ENCODE measurements around the gene SETX.

The SETX gene

DNA sequence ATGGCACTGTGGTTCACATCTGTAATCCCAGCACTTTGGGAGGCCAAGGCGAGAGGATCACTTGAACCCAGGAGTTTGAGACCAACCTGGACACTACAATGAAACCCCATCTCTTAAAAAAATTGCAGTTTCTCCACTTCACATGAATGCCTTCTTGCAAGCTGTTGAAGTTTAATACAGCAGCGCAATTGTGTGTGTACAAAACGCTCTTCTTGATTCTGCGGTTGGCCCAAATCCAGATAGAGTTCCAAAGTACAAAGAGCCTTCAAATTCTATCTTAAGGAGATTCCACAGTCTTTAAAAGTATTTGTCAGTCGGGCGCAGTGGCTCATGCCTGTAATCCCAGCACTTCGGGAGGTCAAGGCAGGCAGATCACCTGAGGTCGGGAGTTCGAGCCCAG lies 9.3 kb upstream of the SETX start:
- DNase-seq = no peak

DNA sequence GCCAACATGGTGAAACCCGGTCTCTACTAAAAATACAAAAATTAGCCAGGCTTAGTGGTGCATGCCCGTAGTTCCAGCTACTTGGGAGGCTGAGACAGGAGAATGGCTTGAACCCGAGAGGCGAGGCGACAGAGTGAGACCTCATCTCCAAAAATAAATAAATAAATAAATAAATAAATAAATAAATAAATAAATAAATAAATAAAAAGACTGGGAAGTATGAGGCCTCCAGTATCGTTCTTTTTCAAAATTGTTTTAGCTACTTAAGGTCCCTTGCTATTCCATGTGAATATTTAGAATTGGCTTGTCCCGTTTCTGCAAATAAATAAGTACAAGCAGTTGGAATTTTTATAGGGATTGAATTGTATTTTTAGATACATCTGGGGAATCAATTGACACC lies 3.0 kb upstream of the SETX start:
- DNase-seq = no peak

DNA sequence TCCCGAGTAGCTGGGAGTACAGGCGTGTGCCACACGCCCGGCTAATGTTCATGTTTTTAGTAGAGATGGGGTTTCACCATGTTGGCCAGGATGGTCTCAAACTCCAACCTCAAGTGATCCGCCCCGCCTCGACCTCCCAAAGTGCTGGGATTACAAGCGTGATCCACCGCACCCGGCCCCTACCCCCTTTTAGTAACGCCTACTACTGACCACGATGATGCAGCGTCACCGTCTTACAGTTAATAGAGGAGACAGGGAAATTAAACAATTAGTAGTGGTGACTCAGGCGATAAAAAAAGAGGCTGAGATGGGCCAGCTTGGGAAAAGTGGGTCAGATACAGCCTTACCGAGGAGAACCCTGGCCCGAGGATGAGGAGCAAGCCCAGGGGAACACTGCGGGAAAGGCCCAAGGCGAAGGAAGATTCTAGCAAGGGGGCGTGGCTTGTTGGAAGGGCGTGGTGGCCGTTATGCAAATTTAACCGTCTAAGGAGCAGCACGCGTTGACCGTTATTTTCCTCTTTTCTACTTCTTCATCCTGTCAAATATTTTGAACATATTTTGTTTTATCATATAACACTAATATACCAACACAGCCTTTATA lies 1.6 kb upstream of the SETX start:
- DNase-seq = no peak

GRCh38 chr9:132351404-132352045 lies 3.3 kb downstream of the SETX start:
- no peak for DNase-seq

- no peak for DNase-seq
Observed at GRCh38 chr9:132350861-132351315, 3.9 kb downstream of the SETX start.

DNA sequence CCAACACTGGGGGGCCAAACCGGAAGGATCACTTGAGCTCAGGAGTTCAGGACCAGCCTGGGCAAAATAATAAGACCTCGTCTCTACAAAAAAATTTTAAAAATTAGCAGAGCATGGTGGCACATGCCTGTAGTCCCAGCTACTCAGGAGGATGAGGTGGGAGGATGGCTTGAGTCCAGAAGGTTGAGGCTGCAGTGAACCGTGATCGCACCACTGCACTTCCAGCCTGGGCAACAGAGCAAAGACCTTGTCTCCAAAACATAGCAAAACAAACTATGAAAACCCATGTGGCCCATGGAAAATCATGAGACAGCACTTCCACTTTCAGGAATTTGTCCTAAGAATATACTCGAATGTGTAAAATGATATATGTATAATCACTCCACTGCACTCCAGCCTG lies 6.1 kb downstream of the SETX start:
- no peak for DNase-seq

GRCh38 chr9:132346177-132346576 lies 8.6 kb downstream of the SETX start:
- no peak for DNase-seq

- peak in 29 of 56 donors; percentile 2 to 51 (median 29) for DNase-seq
Observed at GRCh38 chr9:132341177-132341840, 13.5 kb downstream of the SETX start.

DNA sequence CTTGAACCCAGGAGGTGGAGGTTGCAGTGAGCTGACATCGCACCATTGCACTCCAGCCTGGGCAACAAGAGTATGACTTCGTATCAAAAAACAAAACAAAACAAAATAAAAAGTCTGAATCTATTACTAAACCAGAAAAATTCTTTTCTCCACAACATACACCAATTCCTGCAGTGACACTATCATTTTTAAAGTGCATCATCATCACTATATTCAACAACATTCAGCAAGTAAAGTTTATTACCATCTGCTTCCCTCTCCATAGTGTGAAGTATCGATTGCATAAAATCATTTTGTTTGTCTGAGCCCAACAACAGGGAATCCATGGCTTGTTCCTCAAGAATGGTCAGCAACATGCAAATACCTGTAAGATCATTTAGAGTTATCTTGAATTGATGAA lies 20.4 kb downstream of the SETX start:
- DNase-seq = no peak

DNA sequence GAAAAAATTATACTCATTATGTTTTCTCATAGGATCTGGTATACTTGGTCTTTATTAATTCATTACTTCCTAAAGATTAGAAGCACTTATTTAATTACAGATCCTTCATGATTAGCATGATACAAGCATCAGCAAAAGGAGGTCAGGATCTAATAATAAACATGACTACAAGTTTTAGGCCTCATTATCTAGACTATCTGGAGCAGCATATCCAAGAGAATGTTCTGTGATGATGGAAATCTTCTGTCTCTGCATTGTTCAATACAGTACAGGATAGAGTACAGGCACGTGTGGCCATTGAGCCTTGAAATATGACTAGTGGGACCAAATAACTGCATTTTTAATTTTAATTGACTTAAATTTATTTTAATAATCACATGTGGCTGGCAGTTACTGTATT lies 21.2 kb downstream of the SETX start:
- no peak for DNase-seq

GRCh38 chr9:132328580-132328979 lies 26.2 kb downstream of the SETX start:
- DNase-seq = no peak

DNA sequence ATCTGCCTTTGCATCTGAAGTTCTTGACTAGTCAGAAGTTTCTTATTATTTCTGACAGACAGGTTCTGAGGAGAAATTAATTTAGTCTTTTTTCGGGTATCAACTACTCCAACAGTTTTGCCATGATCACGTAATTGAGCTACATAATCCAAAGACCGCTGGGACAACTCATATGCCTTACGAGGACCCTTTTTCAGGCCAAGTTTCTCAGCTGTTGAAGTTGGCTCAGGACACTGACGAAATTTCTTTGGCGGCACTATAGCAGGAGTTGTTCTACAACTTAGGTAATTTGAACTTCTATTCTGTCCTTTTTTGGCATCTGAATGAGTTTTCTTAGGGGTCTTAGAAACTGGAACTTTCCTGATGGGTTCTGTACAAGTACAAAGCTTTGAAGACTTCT lies 27.2 kb downstream of the SETX start:
- DNase-seq = no peak

DNA sequence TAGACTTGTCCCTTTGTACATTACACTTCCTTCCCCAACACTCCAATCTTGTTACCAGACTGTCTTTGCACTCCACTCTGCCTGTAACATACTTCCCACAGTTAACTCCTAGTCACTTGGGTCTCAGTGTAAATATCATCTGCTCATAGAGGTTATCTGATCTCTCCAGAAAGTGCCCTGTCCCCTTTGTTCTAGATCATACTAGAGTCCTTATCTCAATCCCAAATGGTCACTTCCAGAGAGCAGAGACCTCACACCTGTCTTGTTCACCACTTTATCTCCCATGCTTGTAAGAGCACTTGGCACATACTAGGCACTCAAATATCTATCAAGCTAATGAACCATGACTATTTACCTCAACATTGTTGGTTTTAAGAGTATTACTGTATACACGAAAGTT lies 30.4 kb downstream of the SETX start:
- no peak for DNase-seq

GRCh38 chr9:132319421-132320110 lies 35.2 kb downstream of the SETX start:
- no peak for DNase-seq

DNA sequence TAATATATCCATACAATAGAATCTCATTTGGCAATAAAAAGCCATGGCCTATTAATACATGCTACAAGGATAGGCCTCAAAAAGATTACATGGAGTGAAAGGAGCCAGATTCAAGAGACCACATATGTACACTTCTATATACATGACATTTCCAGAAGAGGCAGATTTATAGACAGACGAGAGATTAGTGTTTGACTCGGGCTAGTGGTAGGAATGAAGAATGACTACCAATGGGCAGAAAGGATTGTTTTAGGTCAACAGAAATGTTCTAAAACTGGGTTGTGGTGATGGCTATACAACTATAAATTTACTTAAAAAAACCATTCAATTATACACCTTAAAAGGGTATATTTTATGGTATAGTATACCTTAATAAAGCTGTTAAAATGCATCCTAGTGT lies 41.9 kb downstream of the SETX start:
- no peak for DNase-seq

DNA sequence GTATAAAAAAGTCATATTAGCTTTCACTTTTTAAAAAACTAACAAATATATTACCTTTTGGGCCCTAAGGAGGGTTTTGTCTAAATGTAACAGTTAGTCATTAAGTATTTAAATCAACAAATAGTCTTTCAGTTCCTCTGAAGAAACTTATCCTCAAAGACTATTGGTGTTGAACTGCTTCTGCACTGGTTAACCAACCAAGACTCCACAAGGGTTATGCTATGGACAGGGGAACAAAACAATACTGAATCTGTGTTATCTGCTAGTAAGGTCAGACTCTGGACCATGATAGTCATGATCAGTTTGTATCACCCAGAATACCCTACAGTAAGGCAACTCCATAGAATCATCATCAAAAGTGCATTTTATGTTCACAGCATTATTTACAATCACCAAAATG lies 42.4 kb downstream of the SETX start:
- no peak for DNase-seq

DNA sequence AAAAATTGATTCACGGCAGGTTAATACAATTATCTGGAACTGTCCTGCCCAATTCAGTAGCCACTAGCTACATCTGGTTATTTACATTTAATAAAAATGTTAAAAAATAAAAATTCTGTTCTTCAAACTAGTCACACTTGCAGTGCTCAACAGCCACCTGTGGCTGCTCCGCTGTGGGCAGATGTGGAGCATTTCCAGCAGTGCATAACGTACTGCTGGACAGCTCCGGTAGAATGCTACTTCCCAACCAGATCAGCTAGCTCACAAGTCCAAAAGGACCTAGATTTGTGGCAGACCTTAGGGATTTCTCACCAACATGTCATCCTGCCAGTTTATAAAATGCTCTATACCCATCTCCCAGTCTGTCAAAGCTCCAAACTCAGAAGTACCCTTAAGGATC lies 42.8 kb downstream of the SETX start:
- DNase-seq = no peak

DNA sequence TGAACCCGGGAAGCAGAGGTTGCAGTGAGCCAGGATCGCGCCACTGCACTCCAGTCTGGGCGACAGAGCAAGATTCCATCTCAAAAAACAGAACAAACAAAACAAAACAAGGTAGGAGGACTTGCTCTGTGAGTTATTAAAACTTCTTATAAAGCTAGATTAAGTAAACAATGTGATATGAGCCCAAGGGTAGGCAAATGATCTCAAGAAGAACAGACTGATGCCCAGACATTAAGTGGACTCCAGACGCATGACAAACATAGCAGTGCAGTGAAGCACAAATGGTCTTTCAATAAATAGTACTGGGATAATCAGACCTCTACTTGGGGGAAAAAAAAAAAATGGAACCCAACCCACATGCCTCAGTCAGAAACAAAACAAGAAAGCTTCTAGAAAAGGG lies 45.7 kb downstream of the SETX start:
- DNase-seq = no peak

GRCh38 chr9:132301521-132301920 lies 53.3 kb downstream of the SETX start:
- no peak for DNase-seq

GRCh38 chr9:132299221-132299620 lies 55.6 kb downstream of the SETX start:
- DNase-seq = no peak

- no peak for DNase-seq
Observed at GRCh38 chr9:132295181-132295580, 59.6 kb downstream of the SETX start.

- no peak for DNase-seq
Observed at GRCh38 chr9:132293145-132293721, 61.6 kb downstream of the SETX start.
